ENCODE data around the gene TEDDM1.

TEDDM1 gene

GRCh38 chr1:182406012-182406411, 5.5 kb upstream of the TEDDM1 start:
- DNase-seq (ENCODE audit: low read depth), result no peak

DNA sequence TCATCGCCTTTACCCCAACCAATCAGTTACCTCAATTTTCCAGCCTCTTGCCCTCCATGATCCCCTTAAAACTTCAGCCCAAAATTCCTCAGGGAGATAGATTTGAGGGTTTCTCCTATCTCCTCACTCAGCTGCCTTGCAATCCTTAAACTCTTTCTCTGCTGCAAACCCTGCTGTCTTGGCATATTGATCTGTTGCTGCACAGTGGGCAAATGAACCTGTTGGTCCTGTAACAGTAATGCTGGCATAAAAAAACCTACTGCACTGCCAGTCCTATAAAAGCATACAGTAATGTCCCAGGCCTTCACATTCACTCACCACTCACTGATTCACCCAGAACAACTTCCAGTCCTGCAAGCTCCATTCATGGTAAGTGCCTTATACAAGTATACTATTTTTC, 5.1 kb upstream of the TEDDM1 start:
- no peak for DNase-seq (ENCODE audit: low read depth)

GRCh38 chr1:182404781-182405180, 4.3 kb upstream of the TEDDM1 start:
- no peak for DNase-seq (ENCODE audit: low read depth)

DNA sequence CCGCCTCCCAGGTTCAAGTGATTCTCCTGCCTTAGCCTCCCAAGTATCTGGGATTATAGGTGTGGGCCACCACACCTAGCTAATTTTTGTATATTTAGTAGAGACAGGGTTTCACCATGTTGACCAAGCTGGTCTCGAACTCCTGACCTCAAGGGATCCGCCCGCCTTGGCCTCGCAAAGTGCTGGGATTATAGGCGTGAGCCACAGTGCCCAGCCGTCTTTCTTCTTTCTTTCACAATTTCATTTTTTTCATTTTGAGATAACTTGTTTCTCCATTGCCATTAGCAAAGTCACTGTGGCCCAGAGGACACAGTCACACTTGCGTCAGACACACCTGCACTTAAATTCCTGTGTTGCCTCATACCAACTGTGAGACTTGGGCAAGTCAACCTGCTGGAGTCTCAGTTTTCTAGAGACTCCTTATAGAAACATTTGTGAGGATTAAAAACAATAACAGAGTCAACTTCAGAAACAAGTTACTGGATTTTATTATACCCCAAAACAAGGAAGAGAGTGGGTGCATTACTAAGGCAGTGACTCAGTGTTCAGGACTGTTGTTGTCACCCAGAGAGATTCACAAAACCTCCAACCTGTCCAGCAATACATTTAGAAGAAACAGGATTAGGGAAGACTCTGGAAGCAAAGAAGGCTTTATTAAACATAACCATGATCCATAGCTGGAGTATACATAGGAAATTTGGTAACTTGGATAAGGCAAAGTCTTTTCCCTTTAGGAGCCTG, 2.6 kb downstream of the TEDDM1 start:
- DNase-seq (ENCODE audit: low read depth), result no peak

- no peak for DNase-seq (ENCODE audit: low read depth)
Measured at GRCh38 chr1:182395906-182396305, 4.6 kb downstream of the TEDDM1 start.

- no peak for DNase-seq (ENCODE audit: low read depth)
Measured at GRCh38 chr1:182394055-182394775, 6.3 kb downstream of the TEDDM1 start.

DNA sequence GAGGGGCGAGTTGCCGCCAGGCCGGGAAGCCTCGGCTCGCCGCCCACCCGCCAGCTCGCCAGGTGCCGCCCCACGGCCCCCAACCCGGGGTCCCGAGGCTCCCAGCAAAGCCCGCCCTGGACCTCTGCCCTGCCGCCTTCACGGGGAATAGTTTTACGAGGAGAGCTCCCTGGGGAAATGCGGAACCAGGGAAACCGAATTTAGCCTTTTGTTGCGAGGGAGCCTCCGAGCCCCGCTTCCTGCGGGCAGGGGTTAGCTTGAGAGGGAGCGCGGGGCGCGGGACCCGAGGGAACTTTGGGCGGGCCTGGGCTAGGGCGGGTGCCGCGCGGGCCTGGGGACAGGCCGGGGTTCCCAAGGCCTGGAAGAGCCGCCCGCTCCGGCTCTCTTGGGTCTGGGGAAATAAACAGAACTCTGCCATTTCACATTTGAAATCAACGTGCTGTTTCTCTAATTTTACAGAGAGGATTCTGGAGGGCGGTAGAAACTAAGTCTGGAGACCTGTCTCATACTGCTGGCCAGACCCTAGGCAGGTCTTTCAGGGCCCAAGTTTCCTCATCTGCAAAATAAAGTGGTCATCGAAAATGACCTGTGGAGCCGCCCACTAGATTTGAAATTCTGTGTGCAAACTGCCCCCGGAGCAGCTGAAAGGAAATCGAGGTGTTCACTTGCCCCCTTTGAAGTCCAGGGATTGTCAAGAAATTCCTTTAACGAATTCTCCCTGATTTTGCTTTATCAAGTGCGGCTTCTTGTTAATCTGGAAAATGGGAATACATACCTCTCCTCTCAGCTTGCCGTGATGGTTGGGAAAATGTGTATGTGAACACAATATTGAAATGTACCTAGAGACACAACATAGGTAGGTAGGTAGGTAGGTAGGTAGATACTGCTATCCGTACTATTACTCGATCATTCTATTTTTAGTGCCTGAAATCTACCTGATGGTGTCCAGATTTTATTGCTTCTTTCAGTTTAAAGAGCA, 8.1 kb downstream of the TEDDM1 start:
- no peak for DNase-seq (ENCODE audit: low read depth)

DNA sequence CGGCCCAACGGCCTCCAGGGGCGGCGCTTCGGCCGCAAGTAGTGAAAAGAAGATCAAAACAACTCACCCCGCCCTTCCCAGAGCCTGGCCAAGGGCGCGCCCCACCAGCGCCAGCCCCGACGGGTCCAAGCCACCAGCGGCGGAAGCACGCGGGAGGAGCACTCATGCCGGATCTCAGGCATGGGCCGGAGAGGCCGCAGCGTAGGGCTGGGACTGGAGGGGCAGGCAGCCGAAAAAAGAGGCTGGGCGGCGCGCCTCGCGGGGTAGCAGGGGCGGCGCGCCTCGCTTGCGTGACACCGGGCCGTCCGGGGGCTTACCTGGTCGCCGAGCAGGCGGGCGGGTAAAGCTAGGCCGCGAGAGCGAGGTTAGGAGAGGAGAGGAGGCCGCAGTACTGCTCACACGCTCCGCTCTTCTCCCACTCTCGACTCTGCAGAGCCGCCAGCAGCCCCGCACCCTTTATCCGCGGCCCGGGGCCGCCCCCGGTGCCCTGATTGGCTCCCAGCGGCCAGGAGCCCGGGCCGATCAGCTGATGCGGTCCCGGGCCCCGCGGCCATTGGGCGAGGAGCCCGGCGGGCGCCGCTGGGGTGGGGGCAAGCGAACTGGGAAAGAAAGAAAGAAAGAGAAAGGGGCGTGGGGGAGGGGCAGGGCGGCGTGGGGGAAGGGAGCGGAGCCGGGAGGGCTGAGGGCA, 9.0 kb downstream of the TEDDM1 start, which contains the start of gene GLUL:
Gene GLUL, minus strand, starts transcription at position 429 of the 688 bp plus-strand sequence. CDS start 3,053 bp downstream, outside the sequence.
- no peak for DNase-seq (ENCODE audit: low read depth)

DNA sequence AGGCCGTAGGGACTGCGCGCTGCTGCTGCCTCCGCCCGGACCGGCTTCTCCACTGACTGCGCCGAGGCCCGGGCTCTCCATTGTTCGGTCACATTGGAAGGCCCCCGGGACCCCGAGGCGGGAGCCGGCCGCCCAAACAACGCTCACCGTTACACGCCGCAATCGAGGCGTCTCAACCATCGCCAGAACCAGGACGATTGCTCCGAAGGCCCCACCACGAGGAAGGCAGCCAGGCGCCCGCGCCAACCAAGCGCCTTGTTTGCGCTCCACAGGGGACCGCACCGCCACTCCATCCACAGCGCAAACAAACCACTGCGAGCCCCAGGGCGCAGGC, 9.5 kb downstream of the TEDDM1 start:
- DNase-seq (ENCODE audit: low read depth), result no peak

DNA sequence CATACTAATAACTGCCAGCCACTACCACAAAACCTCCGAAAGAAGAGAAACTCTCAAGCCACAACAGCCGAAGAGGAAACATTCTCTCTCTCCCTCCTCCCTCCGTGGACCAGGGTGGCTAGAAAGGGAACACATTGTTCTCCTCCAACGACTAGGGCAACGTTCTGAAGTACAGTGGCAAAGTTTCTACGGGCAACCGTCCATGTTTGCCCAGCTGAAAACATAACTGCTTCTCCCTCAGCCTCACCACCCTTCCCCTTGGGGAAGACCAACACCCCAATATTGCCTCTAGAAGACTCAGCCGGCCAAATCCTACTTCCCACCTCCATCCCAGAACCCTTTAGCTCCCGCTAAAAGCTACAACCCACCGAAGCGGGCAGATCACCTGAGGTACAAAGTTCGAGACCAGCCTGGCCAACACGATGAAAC, 10.8 kb downstream of the TEDDM1 start:
- no peak for DNase-seq (ENCODE audit: low read depth)

DNA sequence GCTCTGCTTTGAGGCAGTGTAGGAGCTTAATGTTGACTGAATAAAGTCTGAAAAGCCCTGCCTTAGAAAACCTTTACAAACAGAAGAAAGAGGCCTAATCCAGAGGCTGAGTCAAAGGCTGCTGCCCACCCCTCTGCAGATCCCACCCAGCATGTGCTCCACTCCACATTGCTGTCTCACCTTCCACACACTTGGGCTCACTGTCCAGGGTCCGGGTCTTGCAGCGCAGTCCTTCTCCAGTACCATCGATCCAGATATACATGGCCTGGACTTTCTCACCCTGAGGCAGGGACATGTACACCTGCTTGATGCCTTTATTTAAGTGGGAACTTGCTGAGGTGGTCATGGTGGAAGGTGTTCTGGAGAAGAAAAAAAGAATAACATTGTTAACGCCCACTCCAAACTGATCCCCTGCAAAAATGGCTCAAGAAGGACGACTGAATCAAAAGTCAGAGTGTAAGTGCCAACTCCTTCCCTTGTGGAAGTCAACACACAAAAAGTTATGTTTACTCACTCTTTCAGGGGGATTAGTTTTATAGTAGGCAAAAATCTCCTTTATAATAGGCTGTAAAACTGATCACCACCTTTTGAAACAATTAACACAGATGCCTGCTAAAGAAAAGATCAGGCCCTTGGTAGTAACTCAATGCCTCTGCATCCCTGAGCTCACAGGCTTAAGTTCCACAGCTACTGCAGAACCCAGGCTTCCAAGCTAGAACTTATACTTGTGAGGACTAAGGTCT, 11.9 kb downstream of the TEDDM1 start:
- DNase-seq (ENCODE audit: low read depth), result no peak

DNA sequence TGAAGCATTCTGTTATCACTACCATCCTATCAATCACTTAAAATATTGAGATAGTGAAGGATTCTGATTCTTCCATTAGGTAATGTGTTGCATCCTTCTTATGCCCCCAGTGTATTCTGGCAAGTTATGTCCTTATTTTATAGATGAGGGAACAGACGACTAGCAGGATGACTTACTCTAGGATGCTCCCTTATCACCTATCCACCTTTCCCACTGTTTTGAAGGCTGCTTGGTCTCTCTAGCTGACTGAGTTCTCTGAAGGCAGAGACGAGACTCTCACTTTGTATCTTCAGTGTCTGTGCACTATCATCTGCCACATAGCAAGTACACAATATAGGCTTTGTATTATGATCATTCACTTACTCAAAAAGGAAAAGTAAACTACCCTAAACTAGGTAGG, 12.9 kb downstream of the TEDDM1 start:
- DNase-seq (ENCODE audit: low read depth), result no peak

DNA sequence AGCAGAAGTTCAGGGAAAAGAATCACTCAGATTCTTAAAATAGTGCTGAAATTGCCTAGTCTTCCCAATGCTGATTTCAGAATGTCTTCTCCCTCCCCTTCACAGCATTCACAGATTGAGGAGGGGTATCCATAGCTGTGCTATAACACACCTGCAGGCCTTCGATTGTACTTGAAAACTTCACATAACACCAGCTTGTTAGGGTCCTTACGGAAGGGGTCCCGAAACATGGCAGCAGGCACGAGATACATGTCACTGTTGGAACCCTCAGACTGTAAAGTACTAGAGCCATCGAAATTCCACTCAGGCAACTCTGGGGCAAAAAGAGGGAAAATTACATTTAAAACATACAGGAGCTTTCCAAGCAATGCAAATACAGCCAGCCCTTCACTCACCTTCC, 13.5 kb downstream of the TEDDM1 start:
- no peak for DNase-seq (ENCODE audit: low read depth)

DNA sequence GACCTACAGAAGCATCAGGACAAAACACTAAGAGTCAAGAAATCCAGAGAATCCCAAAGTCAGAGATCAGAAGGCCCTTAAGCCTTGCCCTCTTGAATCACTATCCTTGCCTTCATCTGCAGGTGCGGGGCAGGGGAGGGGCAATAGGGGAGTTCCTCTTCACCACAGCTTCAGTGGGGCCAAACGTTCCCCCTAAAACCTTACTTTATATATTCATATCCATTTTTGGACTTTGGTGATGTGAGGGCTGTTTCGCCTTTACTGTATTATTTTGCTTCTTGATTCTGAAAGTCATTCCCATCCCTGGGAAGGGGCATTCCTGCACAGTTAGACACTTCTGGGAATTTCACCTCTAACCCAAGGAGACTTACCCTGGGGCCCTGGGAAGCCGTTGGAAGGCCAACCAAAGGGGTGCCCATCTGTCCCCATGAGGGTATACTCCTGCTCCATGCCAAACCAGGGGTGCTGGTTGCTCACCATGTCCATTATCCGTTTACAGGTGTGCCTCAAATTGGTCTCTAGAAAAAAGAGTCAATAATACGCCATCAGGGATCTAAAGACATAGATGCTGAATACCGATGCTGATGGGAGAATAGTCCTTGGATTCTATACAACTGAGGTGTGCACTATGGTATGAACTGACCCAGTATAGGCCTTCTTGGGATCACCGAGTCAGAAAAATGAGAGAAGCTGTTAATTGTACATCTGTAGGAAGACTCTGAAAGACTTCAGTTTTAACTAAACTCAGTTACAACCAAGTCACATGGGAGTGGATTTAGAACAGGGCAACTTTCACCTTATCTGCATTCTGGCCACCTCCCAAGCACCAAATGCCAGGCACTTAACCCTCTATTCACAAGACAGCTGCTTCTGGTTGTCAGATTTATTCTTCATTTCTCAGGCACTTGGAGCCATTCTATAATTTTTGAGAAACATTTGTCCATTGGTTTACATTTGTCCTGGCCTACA, 14.3 kb downstream of the TEDDM1 start:
- DNase-seq (ENCODE audit: low read depth), result no peak

DNA sequence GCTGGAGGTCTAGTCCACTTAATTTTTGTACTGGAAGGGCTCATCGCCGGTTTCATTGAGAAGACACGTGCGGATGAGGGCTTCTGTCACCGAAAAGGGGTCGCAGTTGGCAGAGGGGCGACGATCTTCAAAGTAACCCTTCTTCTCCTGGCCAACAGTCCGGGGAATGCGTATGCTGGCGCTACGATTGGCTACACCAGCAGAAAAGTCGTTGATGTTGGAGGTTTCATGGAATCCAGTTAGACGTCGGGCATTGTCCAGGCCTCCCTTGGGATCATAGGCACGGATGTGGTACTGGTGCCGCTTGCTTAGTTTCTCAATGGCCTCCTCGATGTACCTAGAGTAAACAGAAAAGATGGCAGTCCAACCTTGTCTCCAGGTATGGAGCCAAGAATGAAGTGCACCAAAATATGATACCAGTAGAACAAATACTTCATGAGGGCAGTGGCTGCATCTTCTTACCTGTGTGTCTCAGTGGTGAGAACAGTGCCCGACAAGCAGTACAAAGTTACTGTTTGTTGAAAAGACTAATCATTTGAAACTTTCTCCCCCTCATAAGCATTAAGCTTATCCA, 16.0 kb downstream of the TEDDM1 start:
- DNase-seq (ENCODE audit: low read depth), result no peak

GRCh38 chr1:182383934-182384333, 16.5 kb downstream of the TEDDM1 start:
- no peak for DNase-seq (ENCODE audit: low read depth)

GRCh38 chr1:182383037-182383661, 17.3 kb downstream of the TEDDM1 start:
- no peak for DNase-seq (ENCODE audit: low read depth)

DNA sequence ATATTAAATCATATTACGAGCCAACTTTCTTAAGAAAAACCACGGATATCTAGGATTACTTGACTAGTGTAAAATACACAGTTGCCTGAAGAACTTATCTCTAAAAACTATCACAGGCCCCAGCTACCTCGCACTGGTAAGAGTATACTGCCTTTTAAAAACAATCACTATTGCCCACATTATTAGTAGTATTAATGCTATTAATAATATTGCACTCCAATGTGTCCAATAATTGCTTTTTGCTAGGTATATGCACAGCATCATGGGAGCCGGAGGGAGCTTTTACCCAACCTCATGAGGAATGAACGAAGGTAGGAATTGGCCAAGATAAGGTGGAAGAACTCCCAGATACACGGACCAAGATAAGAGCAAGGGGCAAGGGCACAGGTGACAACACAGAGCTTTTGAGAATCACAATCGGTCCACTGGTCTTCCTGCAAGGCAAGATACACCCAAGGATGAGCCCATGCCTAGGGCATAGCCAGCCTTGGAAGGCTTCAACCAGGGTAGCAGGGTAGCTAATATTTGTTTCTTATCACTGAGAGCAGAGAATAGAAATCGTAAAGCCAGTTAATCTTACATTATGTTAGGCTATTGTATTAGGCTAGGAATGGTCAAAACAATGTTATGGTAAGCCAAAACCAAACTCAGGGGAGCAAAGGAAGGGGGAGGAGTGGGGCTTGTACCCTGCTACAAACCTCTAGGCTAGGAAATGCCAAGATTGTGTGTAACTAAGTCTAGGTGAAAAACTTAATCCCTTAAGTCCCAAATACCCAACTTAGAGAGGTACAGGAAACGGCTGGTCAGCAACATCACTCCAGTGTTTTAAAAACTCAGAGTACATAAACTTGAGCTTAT, 18.3 kb downstream of the TEDDM1 start:
- no peak for DNase-seq (ENCODE audit: low read depth)

Measured in stimulated activated CD8-positive, alpha-beta memory T cell treated with anti-CD3 and anti-CD28 coated beads, Interleukin-7, amount 100 ng/mL, for 24 hours (primary cell).